Measurements from ENCODE around the gene M6PR. TPM values are rescaled to one million over a fixed set of nuclear protein-coding genes. Genes with fewer than 3 reads are reported as not detected.

Gene M6PR
- total and polyA plus RNA-seq, 10 of the 15 experiments (the other 5 are each of a cell fraction or from before 2014, with no cell fraction given), result 65.4 to 209 (median 139) TPM

GRCh38 chr12:8958066-8958465, 8.6 kb upstream of the M6PR start:
- ChIA-PET POLR2A (no interaction called here), CTCF (no interaction called here), RAD21 (ENCODE audit: unreplicated experiment) (no interaction called here), SMC1A (ENCODE audit: uncharacterized antibody, unreplicated experiment) (no interaction called here)
- 7% methylated on average over 2 of the region's 2 CpGs for WGBS (ENCODE audit: insufficient coverage, insufficient replicate concordance, low lambda C conversion rate, missing lambda C conversion rate)
- H4K20me1 ChIP-seq (ENCODE audit: control insufficient read depth, insufficient read depth), result no peaks in the 10 kb centered on the region
- no peaks in the 10 kb centered on the region for H3K4me1 ChIP-seq (ENCODE audit: control insufficient read depth, insufficient read depth, low read length)
- no peaks in the 10 kb centered on the region for H3K27me3 ChIP-seq (replicated peaks in 1 of 2; ENCODE audit: control insufficient read depth in 2 of 2, insufficient read depth in 2 of 2, low read length in 1 of 2)
- no peak overlapping the region for H3K27ac ChIP-seq (ENCODE audit: control insufficient read depth, insufficient read depth)
- H3K79me2 ChIP-seq (ENCODE audit: control insufficient read depth, insufficient read depth, low read length), result no peaks in the 10 kb centered on the region
- ATAC-seq (no peak), DNase-seq (ENCODE audit: low read depth, low spot score) (no peak), FAIRE-seq (no peak)
- no TSS peak for BruUV-seq (replicated peaks)
- intact Hi-C loops (cut with micrococcal nuclease; ENCODE audit: unreplicated experiment) (no loop called here), in situ Hi-C loops (cut with MboI) (no loop called here)
- no peaks in the 10 kb centered on the region; the same call in 2 of the 3 replicates for H3K9me3 ChIP-seq (replicated peaks; ENCODE audit: control insufficient read depth, insufficient read depth, low read length)
- H3K4me3 ChIP-seq, result no peak overlapping the region
- no peak overlapping the region for H2AFZ ChIP-seq (ENCODE audit: control insufficient read depth, low read depth, low read length)
- no peak overlapping the region for H3K4me2 ChIP-seq (ENCODE audit: control insufficient read depth, insufficient read depth)
- H3K9ac ChIP-seq (ENCODE audit: control insufficient read depth, insufficient read depth, low read length), result no peak overlapping the region
- no peaks in the 10 kb centered on the region for H3K36me3 ChIP-seq (ENCODE audit: control insufficient read depth in 2 of 2, insufficient read depth in 2 of 2, low read length in 1 of 2)
- TF ChIP-seq, protein P1, sequence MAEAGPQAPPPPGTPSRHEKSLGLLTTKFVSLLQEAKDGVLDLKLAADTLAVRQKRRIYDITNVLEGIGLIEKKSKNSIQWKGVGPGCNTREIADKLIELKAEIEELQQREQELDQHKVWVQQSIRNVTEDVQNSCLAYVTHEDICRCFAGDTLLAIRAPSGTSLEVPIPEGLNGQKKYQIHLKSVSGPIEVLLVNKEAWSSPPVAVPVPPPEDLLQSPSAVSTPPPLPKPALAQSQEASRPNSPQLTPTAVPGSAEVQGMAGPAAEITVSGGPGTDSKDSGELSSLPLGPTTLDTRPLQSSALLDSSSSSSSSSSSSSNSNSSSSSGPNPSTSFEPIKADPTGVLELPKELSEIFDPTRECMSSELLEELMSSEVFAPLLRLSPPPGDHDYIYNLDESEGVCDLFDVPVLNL (IDR thresholded peaks at IDR 0.05; ENCODE audit: low read depth, low read length), result no peak
- TF ChIP-seq, protein P2, sequence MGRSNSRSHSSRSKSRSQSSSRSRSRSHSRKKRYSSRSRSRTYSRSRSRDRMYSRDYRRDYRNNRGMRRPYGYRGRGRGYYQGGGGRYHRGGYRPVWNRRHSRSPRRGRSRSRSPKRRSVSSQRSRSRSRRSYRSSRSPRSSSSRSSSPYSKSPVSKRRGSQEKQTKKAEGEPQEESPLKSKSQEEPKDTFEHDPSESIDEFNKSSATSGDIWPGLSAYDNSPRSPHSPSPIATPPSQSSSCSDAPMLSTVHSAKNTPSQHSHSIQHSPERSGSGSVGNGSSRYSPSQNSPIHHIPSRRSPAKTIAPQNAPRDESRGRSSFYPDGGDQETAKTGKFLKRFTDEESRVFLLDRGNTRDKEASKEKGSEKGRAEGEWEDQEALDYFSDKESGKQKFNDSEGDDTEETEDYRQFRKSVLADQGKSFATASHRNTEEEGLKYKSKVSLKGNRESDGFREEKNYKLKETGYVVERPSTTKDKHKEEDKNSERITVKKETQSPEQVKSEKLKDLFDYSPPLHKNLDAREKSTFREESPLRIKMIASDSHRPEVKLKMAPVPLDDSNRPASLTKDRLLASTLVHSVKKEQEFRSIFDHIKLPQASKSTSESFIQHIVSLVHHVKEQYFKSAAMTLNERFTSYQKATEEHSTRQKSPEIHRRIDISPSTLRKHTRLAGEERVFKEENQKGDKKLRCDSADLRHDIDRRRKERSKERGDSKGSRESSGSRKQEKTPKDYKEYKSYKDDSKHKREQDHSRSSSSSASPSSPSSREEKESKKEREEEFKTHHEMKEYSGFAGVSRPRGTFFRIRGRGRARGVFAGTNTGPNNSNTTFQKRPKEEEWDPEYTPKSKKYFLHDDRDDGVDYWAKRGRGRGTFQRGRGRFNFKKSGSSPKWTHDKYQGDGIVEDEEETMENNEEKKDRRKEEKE (IDR thresholded peaks at IDR 0.05), result no peak
- TF ChIP-seq POLR2AphosphoS5 (IDR thresholded peaks at IDR 0.05; ENCODE audit: low read length), result no peak
- no peak for TF ChIP-seq RB1 (IDR thresholded peaks at IDR 0.05; ENCODE audit: borderline replicate concordance)
- no peak for TF ChIP-seq RCOR1 (conservative IDR thresholded peaks at IDR 0.05; ENCODE audit: low read depth, low read length)
- no peak for TF ChIP-seq ZBTB33 (IDR thresholded peaks at IDR 0.05)
- TF ChIP-seq ETV6 (conservative IDR thresholded peaks at IDR 0.05 in 1 of 2, IDR thresholded peaks at IDR 0.05 in 1 of 2; ENCODE audit: borderline replicate concordance in 1 of 2, low read depth in 1 of 2), result no peak
- TF ChIP-seq MAX (IDR thresholded peaks at IDR 0.05; ENCODE audit: low read depth, low read length), result no peak
- TF ChIP-seq WRNIP1 (IDR thresholded peaks at IDR 0.05; ENCODE audit: borderline replicate concordance, low read depth, low read length), result no peak

All from GM12878 (cell line).